Transverse colon (tissue), 4 donors: ENCODE measurements around the gene XYLT1.

ENCODE experiments used
- CTCF ChIP-seq, 5 experiments: fragments of 200-600 bp in 3 of 5; fragments of 450-650 bp in 2 of 5; sonication (generic) in 3 of 5; IDR thresholded peaks; 1 replicate in 2 of 5; 2 replicates in 3 of 5; pipeline ENCODE4 v1.5.1; 2016 to 2017; ENCODE audit warnings: antibody characterized with exemption in 5 of 5, inconsistent platforms in 3 of 5, mild to moderate bottlenecking in 2 of 5, moderate library complexity in 1 of 5
- EP300 ChIP-seq: sonication (generic); formaldehyde crosslinking; IDR thresholded peaks from one replicate; pipeline ENCODE4 v1.6.1; 2017; ENCODE audit warnings: antibody characterized with exemption, low read depth
- POLR2A ChIP-seq: fragments of 450-650 bp; IDR thresholded peaks from one replicate; pipeline ENCODE4 v1.6.1; 2016; ENCODE audit warnings: antibody characterized with exemption, mild to moderate bottlenecking, moderate library complexity
- POLR2AphosphoS5 ChIP-seq, 3 donors: sonication (generic); formaldehyde crosslinking; IDR thresholded peaks; one replicate each; pipeline ENCODE4 v1.6.1; 2016; ENCODE audit warnings: antibody characterized with exemption in 3 of 3

DNA sequence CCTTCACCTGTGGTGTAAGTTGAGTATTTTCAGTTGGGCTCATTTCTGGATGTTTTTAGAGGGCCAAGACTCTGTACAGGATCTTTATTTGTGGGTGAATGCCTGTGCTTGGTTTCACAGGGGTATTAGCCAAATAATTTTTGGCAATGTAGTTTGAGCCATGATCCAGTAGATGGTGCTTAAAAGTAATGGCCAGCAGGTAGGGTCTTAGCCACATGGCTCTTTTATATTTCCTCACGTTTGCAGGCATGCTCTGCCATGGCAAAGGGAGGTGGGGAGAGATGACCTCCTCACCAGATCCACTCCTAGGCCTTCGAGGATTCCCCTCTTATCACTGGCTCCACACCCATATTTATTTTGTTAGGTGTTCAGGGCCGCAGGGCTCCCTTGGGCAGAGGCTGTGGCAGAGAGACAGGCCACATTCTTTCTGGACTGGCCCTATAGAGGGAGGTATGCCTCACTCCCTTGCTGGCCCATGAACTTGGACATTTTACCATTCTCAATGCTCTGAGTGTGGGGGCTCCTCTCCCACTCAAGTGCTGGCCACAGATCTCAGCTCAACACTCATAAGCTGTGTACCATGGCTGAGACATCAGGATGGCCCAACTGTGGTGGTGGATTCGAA is 417.1 kb downstream of the XYLT1 start:
- TF ChIP-seq CTCF (IDR thresholded peaks at IDR 0.05) (no peak), EP300 (no peak), POLR2AphosphoS5 (IDR thresholded peaks at IDR 0.05) (no peak), POLR2A (no peak)
